ENCODE measurements around the gene SHE. TPM values are rescaled to one million over a fixed set of nuclear protein-coding genes. Genes with fewer than 3 reads are reported as not detected.

Gene SHE
- total and polyA plus RNA-seq, 2 of the 8 experiments (the other 6 are each of a cell fraction or from before 2014, with no cell fraction given), result 0.44 to 0.45 TPM

DNA sequence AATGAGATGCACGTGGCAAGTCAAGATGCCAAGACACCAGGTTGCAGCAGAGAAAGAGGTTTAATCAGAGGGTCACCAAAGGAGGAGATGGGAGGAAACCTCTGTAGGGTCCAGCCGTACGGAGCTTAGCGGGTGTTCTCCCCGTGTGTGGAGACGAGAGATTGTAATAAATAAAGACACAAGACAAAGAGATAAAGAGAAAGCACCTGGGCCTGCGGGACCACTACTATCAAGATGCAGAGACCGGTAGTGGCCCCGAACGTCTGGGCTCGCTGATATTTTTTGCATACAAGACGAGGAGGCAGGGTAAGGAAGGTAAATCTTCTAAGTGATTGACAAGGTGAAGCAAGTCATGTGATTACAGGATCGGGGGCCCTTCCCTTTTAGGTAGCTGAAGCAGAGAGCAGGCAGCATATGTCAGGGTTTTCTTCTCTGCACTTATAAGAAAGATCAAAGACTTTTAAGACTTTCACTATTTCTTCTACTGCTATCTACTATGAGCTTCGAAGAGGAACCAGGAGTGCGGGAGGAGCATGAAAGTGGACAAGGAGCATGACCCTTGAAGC lies 41.4 kb downstream of the SHE start (continued):
- TF ChIP-seq RBBP5 (IDR thresholded peaks at IDR 0.05; ENCODE audit: borderline replicate concordance, low read depth, low read length) (no peak), JUND (IDR thresholded peaks at IDR 0.05; ENCODE audit: low read length) (no peak), BRCA1 (IDR thresholded peaks at IDR 0.05; ENCODE audit: low read depth, low read length) (no peak), MAFK (IDR thresholded peaks at IDR 0.05; ENCODE audit: low read depth, low read length) (no peak)

Data from H1 (cell line).